ENCODE data around the gene BRINP2.

The BRINP2 gene

GRCh38 chr1:177216587-177217202, 45.9 kb downstream of the BRINP2 start:
- TF ChIP-seq TCF4 (CRISPR knock-in tag; IDR thresholded peaks at IDR 0.05; ENCODE audit: borderline replicate concordance), result no peak
- TF ChIP-seq BACH2 (CRISPR knock-in tag; IDR thresholded peaks at IDR 0.05; ENCODE audit: borderline replicate concordance), result no peak
- no peak for TF ChIP-seq TSHZ2 (CRISPR knock-in tag; IDR thresholded peaks at IDR 0.05)
- TF ChIP-seq ISL1 (CRISPR knock-in tag; IDR thresholded peaks at IDR 0.05), result no peak
- no peak for TF ChIP-seq ZNF565 (CRISPR knock-in tag; conservative IDR thresholded peaks at IDR 0.05; ENCODE audit: low read depth)
- TF ChIP-seq ARNTL (CRISPR knock-in tag; IDR thresholded peaks at IDR 0.05; ENCODE audit: borderline replicate concordance, low read depth), result no peak
- TF ChIP-seq CSRNP3 (CRISPR knock-in tag; IDR thresholded peaks at IDR 0.05), result no peak
- no peak for TF ChIP-seq OSR1 (CRISPR knock-in tag; IDR thresholded peaks at IDR 0.05)
- no peak for TF ChIP-seq POU6F1 (CRISPR knock-in tag; IDR thresholded peaks at IDR 0.05; ENCODE audit: borderline replicate concordance, low read depth)
- no peak for ATAC-seq

- ATAC-seq, result no peak
These were observed 49.0 kb downstream of the BRINP2 start for GRCh38 chr1:177219554-177220458.

GRCh38 chr1:177223359-177223758, 52.6 kb downstream of the BRINP2 start:
- ATAC-seq, result no peak
- TF ChIP-seq TCF4 (CRISPR knock-in tag; IDR thresholded peaks at IDR 0.05; ENCODE audit: borderline replicate concordance), result no peak
- TF ChIP-seq POU6F1 (CRISPR knock-in tag; IDR thresholded peaks at IDR 0.05; ENCODE audit: borderline replicate concordance, low read depth), result no peak
- no peak for TF ChIP-seq ARNTL (CRISPR knock-in tag; IDR thresholded peaks at IDR 0.05; ENCODE audit: borderline replicate concordance, low read depth)
- no peak for TF ChIP-seq TOX (CRISPR knock-in tag; IDR thresholded peaks at IDR 0.05; ENCODE audit: borderline replicate concordance)
- TF ChIP-seq GLIS3 (CRISPR knock-in tag; IDR thresholded peaks at IDR 0.05), result no peak
- no peak for TF ChIP-seq OSR1 (CRISPR knock-in tag; IDR thresholded peaks at IDR 0.05)
- no peak for TF ChIP-seq CSDC2 (CRISPR knock-in tag; IDR thresholded peaks at IDR 0.05)
- TF ChIP-seq SNAI2 (CRISPR knock-in tag; IDR thresholded peaks at IDR 0.05), result no peak
- TF ChIP-seq ZNF8 (CRISPR knock-in tag; IDR thresholded peaks at IDR 0.05), result no peak

More at GRCh38 chr1:177219554-177220458, 49.0 kb downstream of the BRINP2 start:
- TF ChIP-seq TSHZ2 (CRISPR knock-in tag; IDR thresholded peaks at IDR 0.05) (no peak), CSDC2 (CRISPR knock-in tag; IDR thresholded peaks at IDR 0.05) (no peak), SNAI2 (CRISPR knock-in tag; IDR thresholded peaks at IDR 0.05) (no peak), ESRRG (CRISPR knock-in tag; IDR thresholded peaks at IDR 0.05) (no peak), ARNTL (CRISPR knock-in tag; IDR thresholded peaks at IDR 0.05; ENCODE audit: borderline replicate concordance, low read depth) (no peak), ZNF565 (CRISPR knock-in tag; conservative IDR thresholded peaks at IDR 0.05; ENCODE audit: low read depth) (no peak), ZFP30 (CRISPR knock-in tag; IDR thresholded peaks at IDR 0.05) (no peak), ZFP3 (CRISPR knock-in tag; IDR thresholded peaks at IDR 0.05) (no peak), ZNF8 (CRISPR knock-in tag; IDR thresholded peaks at IDR 0.05) (no peak), RARB (CRISPR knock-in tag; IDR thresholded peaks at IDR 0.05) (no peak)
